ENCODE data around the gene MISP3.
A peak's percentile ranks its signal among the peaks of the same experiment; 100 is the strongest.

Gene MISP3

GRCh38 chr19:14080887-14081796 is 8.6 kb downstream of the MISP3 start:
- peak; percentile 98 for DNase-seq (ENCODE audit: low read depth)

GRCh38 chr19:14081797-14082674 is 9.4 kb downstream of the MISP3 start:
- DNase-seq (ENCODE audit: low read depth), result no peak

- DNase-seq (ENCODE audit: low read depth), result no peak
These were observed 10.0 kb downstream of the MISP3 start for GRCh38 chr19:14082675-14082960.

GRCh38 chr19:14085309-14085995 is 12.9 kb downstream of the MISP3 start, which contains the start of gene C19orf67:
TSS of gene C19orf67 (minus strand) at chr19:14085783. CDS start at chr19:14085627, 156 bp downstream.
- no peak for DNase-seq (ENCODE audit: low read depth)

- no peak for DNase-seq (ENCODE audit: low read depth)
These were observed 13.5 kb downstream of the MISP3 start for GRCh38 chr19:14086098-14086497.

- DNase-seq (ENCODE audit: low read depth), result no peak
These were observed 16.2 kb downstream of the MISP3 start for GRCh38 chr19:14088634-14089411.

- DNase-seq (ENCODE audit: low read depth), result no peak
These were observed 16.8 kb downstream of the MISP3 start for GRCh38 chr19:14089412-14089661.

- DNase-seq (ENCODE audit: low read depth), result peak; percentile 36
These were observed 17.3 kb downstream of the MISP3 start for GRCh38 chr19:14089662-14090508.

GRCh38 chr19:14090509-14091080 is 18.0 kb downstream of the MISP3 start, which contains the start of gene SAMD1:
TSS of gene SAMD1 (minus strand) at chr19:14090751.
- peak; percentile 78 for DNase-seq (ENCODE audit: low read depth)

GRCh38 chr19:14091081-14091812 is 18.7 kb downstream of the MISP3 start:
- DNase-seq (ENCODE audit: low read depth), result peak; percentile 36

GRCh38 chr19:14091813-14092462 is 19.4 kb downstream of the MISP3 start:
- no peak for DNase-seq (ENCODE audit: low read depth)

GRCh38 chr19:14093117-14093823 is 20.7 kb downstream of the MISP3 start:
- DNase-seq (ENCODE audit: low read depth), result no peak

- DNase-seq (ENCODE audit: low read depth), result no peak
These were observed 22.3 kb downstream of the MISP3 start for GRCh38 chr19:14094854-14095253.

- DNase-seq (ENCODE audit: low read depth), result no peak
These were observed 23.8 kb downstream of the MISP3 start for GRCh38 chr19:14096272-14096992.

- no peak for DNase-seq (ENCODE audit: low read depth)
These were observed 25.1 kb downstream of the MISP3 start for GRCh38 chr19:14097532-14098151.

GRCh38 chr19:14101003-14101545 is 28.5 kb downstream of the MISP3 start:
- DNase-seq (ENCODE audit: low read depth), result no peak

- DNase-seq (ENCODE audit: low read depth), result no peak
These were observed 29.6 kb downstream of the MISP3 start for GRCh38 chr19:14102102-14102696.
